Activated CD4-positive, alpha-beta memory T cell treated with anti-CD3 and anti-CD28 coated beads for 36 hours (primary cell): ENCODE data around the gene ME1. TPM values are rescaled to one million over a fixed set of nuclear protein-coding genes. Genes with fewer than 3 reads are reported as not detected.
"Not testable (repeated sequence)": the region's sequence is repeated elsewhere in the genome, so short reads cannot be mapped to it uniquely, and the experiment has no call there.

Source experiments
- CTCF ChIA-PET: fragments of 350-600 bp; sonication (Branson Sonifier 250); formaldehyde crosslinking; loops from one replicate; lab custom pipeline; 2021; ENCODE audit warnings: antibody characterized with exemption, inconsistent platforms; lab: Charles Lee
- POLR2A ChIA-PET: fragments of 350-600 bp; sonication (Branson Sonifier 250); formaldehyde crosslinking; loops from one replicate; lab custom pipeline; 2021; ENCODE audit warnings: antibody characterized with exemption; lab: Charles Lee
- DNase-seq: peaks from one replicate; pipeline ENCODE4 v3.0.0-alpha.2; 2020
- H3K27ac Mint-ChIP-seq: one replicate; pipeline ENCODE4 v1.8.0; 2021; ENCODE audit warnings: mixed read lengths
- H3K27me3 Mint-ChIP-seq: one replicate; pipeline ENCODE4 v1.8.0; 2021; ENCODE audit warnings: mixed read lengths
- H3K36me3 Mint-ChIP-seq: one replicate; pipeline ENCODE4 v1.8.0; 2021; ENCODE audit warnings: mixed read lengths
- H3K4me1 Mint-ChIP-seq: one replicate; pipeline ENCODE4 v1.8.0; 2021; ENCODE audit warnings: low read depth, mixed read lengths
- H3K4me3 Mint-ChIP-seq: one replicate; pipeline ENCODE4 v1.8.0; 2021; ENCODE audit warnings: mild to moderate bottlenecking, mixed read lengths
- H3K9me3 Mint-ChIP-seq: one replicate; pipeline ENCODE4 v1.8.0; 2021; ENCODE audit warnings: mixed read lengths
- intact Hi-C: fragments of 100-400 bp; cut with micrococcal nuclease; formaldehyde crosslinking; loops from one replicate; pipeline ENCODE4 v1.15.1; 2023
- total RNA-seq, 2 experiments: library from RNA; stranded (reverse); gene quantifications; one replicate each; pipeline ENCODE4 v1.2.3, GENCODE V29; 2021

Gene ME1
- total RNA-seq, 2 experiments from 2014 or later, result 0.24 to 0.36 TPM

- intact Hi-C loops, result no loop called here
- Mint-ChIP-seq H3K27me3 (no peaks in the 10 kb centered on the region), H3K36me3 (no peaks in the 10 kb centered on the region), H3K27ac (no peak overlapping the region), H3K4me1 (no peaks in the 10 kb centered on the region), H3K4me3 (no peak overlapping the region), H3K9me3 (no peaks in the 10 kb centered on the region)
- CTCF ChIA-PET, result no interaction called here
- DNase-seq, result no peak
- POLR2A ChIA-PET, result no interaction called here
These were observed 31.7 kb upstream of the ME1 start for GRCh38 chr6:83462524-83462923.

- intact Hi-C loops, result no loop called here
- Mint-ChIP-seq H3K27ac (no peak overlapping the region), H3K36me3 (no peaks in the 10 kb centered on the region), H3K9me3 (no peaks in the 10 kb centered on the region), H3K27me3 (no peaks in the 10 kb centered on the region), H3K4me1 (no peaks in the 10 kb centered on the region), H3K4me3 (no peak overlapping the region)
- DNase-seq, result no peak
- ChIA-PET POLR2A (no interaction called here), CTCF (no interaction called here)
These were observed 30.6 kb upstream of the ME1 start for GRCh38 chr6:83461438-83461837.

- DNase-seq, result no peak
- ChIA-PET CTCF (no interaction called here), POLR2A (no interaction called here)
- no peaks in the 10 kb centered on the region for H3K9me3 Mint-ChIP-seq
- no peaks in the 10 kb centered on the region for H3K27me3 Mint-ChIP-seq
- H3K27ac Mint-ChIP-seq, result no peak overlapping the region
- intact Hi-C loops, result no loop called here
- H3K4me1 Mint-ChIP-seq, result no peaks in the 10 kb centered on the region
- H3K4me3 Mint-ChIP-seq, result no peak overlapping the region
- no peaks in the 10 kb centered on the region for H3K36me3 Mint-ChIP-seq
These were observed 28.8 kb upstream of the ME1 start for GRCh38 chr6:83459663-83460062.

- H3K4me1 Mint-ChIP-seq, CTCF ChIA-PET, H3K36me3 Mint-ChIP-seq, DNase-seq, intact Hi-C loops, POLR2A ChIA-PET, H3K4me3 Mint-ChIP-seq, H3K27ac Mint-ChIP-seq, H3K9me3 Mint-ChIP-seq, H3K27me3 Mint-ChIP-seq: not testable (repeated sequence)
These were observed 19.2 kb upstream of the ME1 start for GRCh38 chr6:83450015-83450414.

- not testable (repeated sequence) for H3K27ac Mint-ChIP-seq, H3K4me3 Mint-ChIP-seq
These were observed 13.3 kb upstream of the ME1 start for GRCh38 chr6:83444086-83444699.

GRCh38 chr6:83443516-83443915 lies 12.7 kb upstream of the ME1 start:
- Mint-ChIP-seq H3K36me3 (no peaks in the 10 kb centered on the region), H3K9me3 (no peaks in the 10 kb centered on the region), H3K27ac (no peak overlapping the region), H3K4me1 (no peaks in the 10 kb centered on the region), H3K27me3 (no peaks in the 10 kb centered on the region), H3K4me3 (no peak overlapping the region)
- intact Hi-C loops, result no loop called here
- ChIA-PET CTCF (no interaction called here), POLR2A (no interaction called here)
- DNase-seq, result no peak

More at GRCh38 chr6:83444086-83444699, 13.3 kb upstream of the ME1 start:
- H3K36me3 Mint-ChIP-seq, intact Hi-C loops, H3K9me3 Mint-ChIP-seq, DNase-seq, POLR2A ChIA-PET, CTCF ChIA-PET, H3K4me1 Mint-ChIP-seq, H3K27me3 Mint-ChIP-seq: not testable (repeated sequence)

GRCh38 chr6:83442752-83443151 lies 11.9 kb upstream of the ME1 start:
- H3K9me3 Mint-ChIP-seq, result no peaks in the 10 kb centered on the region
- no peaks in the 10 kb centered on the region for H3K4me1 Mint-ChIP-seq
- ChIA-PET POLR2A (no interaction called here), CTCF (no interaction called here)
- DNase-seq, result no peak
- intact Hi-C loops, result no loop called here
- no peaks in the 10 kb centered on the region for H3K36me3 Mint-ChIP-seq
- no peaks in the 10 kb centered on the region for H3K27me3 Mint-ChIP-seq
- no peak overlapping the region for H3K4me3 Mint-ChIP-seq
- no peak overlapping the region for H3K27ac Mint-ChIP-seq

- intact Hi-C loops, result no loop called here
- Mint-ChIP-seq H3K36me3 (no peaks in the 10 kb centered on the region), H3K27ac (no peak overlapping the region), H3K27me3 (no peaks in the 10 kb centered on the region), H3K4me1 (no peaks in the 10 kb centered on the region), H3K4me3 (no peak overlapping the region), H3K9me3 (no peaks in the 10 kb centered on the region)
- ChIA-PET POLR2A (no interaction called here), CTCF (no interaction called here)
- DNase-seq, result no peak
These were observed 8.3 kb upstream of the ME1 start for GRCh38 chr6:83439201-83439600.

- CTCF ChIA-PET, result no interaction called here
- H3K27me3 Mint-ChIP-seq, result peaks cover 3% of the 10 kb centered on the region
- no peak overlapping the region for H3K4me3 Mint-ChIP-seq
These were observed 5.8 kb upstream of the ME1 start for GRCh38 chr6:83436674-83437073.

GRCh38 chr6:83433177-83433576 lies 2.3 kb upstream of the ME1 start:
- intact Hi-C loops, result no loop called here
- peaks cover 4% of the 10 kb centered on the region for H3K4me1 Mint-ChIP-seq
- H3K4me3 Mint-ChIP-seq, result no peak overlapping the region
- peaks cover 16% of the 10 kb centered on the region for H3K27me3 Mint-ChIP-seq
- no peaks in the 10 kb centered on the region for H3K9me3 Mint-ChIP-seq
- H3K36me3 Mint-ChIP-seq, result no peaks in the 10 kb centered on the region
- no peak for DNase-seq
- ChIA-PET POLR2A (no interaction called here), CTCF (no interaction called here)
- no peak overlapping the region for H3K27ac Mint-ChIP-seq

More at GRCh38 chr6:83436674-83437073, 5.8 kb upstream of the ME1 start:
- POLR2A ChIA-PET, result no interaction called here
- intact Hi-C loops, result no loop called here
- no peak for DNase-seq
- H3K9me3 Mint-ChIP-seq, result no peaks in the 10 kb centered on the region
- no peak overlapping the region for H3K27ac Mint-ChIP-seq
- H3K4me1 Mint-ChIP-seq, result no peaks in the 10 kb centered on the region
- no peaks in the 10 kb centered on the region for H3K36me3 Mint-ChIP-seq

- H3K4me3 Mint-ChIP-seq, result no peak overlapping the region
- H3K4me1 Mint-ChIP-seq, result peaks cover 4% of the 10 kb centered on the region
- intact Hi-C loops, result no loop called here
These were observed 1.8 kb upstream of the ME1 start for GRCh38 chr6:83432636-83433035.

GRCh38 chr6:83431545-83432155 lies 799 bp upstream of the ME1 start:
- Mint-ChIP-seq H3K27me3 (peaks cover 16% of the 10 kb centered on the region), H3K27ac (no peak overlapping the region), H3K4me1 (peaks cover 4% of the 10 kb centered on the region), H3K36me3 (no peaks in the 10 kb centered on the region), H3K4me3 (no peak overlapping the region), H3K9me3 (no peaks in the 10 kb centered on the region)
- ChIA-PET CTCF (no interaction called here), POLR2A (no interaction called here)
- no peak for DNase-seq
- intact Hi-C loops, result no loop called here

More at GRCh38 chr6:83432636-83433035, 1.8 kb upstream of the ME1 start:
- POLR2A ChIA-PET, result no interaction called here
- DNase-seq, result no peak
- Mint-ChIP-seq H3K36me3 (no peaks in the 10 kb centered on the region), H3K9me3 (no peaks in the 10 kb centered on the region), H3K27me3 (peaks cover 16% of the 10 kb centered on the region), H3K27ac (no peak overlapping the region)
- CTCF ChIA-PET, result no interaction called here
